Measurements from ENCODE around the gene SRP14.

DNA sequence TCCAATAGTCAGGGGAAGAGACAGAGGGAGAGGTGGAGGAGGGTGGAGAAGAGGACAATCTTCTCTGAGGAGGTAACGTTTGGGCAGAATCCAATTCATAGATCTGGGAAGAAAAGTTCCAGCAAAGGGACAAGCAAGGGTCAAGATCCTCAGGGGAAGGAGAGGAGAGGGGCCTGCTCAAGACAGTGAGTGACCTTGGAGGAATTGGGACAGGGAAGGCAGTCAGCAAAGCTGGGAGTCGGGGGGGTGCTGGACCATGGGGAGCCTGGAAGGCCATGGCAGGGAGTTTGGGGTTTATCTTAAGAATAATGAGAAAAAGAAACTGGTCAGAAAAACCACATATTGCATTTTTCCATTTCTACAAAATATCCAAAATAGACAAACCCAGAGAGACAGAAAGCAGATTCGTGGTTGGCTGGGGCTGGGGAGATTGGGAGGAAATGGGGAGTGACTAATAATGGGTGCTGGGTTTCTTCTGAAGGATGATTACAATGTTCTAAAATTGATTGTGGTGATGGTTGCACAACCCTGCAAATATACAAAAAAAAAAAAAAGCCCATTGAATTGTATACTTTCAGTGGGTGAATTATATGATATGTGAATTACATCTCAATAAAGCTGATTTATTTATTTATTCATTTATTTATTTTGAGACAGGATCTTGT is 19.6 kb upstream of the SRP14 start:
- TF ChIP-seq GATA3 (IDR thresholded peaks at IDR 0.05; ENCODE audit: low read depth, low read length) (no peak), GATA2 (IDR thresholded peaks at IDR 0.05; ENCODE audit: low read depth, low read length) (no peak)

Data from SH-SY5Y (cell line).